ENCODE results near the gene TSPAN9.

The TSPAN9 gene

GRCh38 chr12:3128498-3129293, 51.5 kb downstream of the TSPAN9 start:
- DNase-seq = no peak

- no peak for DNase-seq
Observed at GRCh38 chr12:3129301-3130056, 52.3 kb downstream of the TSPAN9 start.

- DNase-seq = no peak
Observed at GRCh38 chr12:3130057-3130830, 53.1 kb downstream of the TSPAN9 start.

GRCh38 chr12:3131129-3131528, 54.0 kb downstream of the TSPAN9 start:
- no peak for DNase-seq

- no peak for DNase-seq
Observed at GRCh38 chr12:3132636-3133404, 55.6 kb downstream of the TSPAN9 start.

- DNase-seq = no peak
Observed at GRCh38 chr12:3133405-3133783, 56.2 kb downstream of the TSPAN9 start.

GRCh38 chr12:3134126-3134525, 56.9 kb downstream of the TSPAN9 start:
- DNase-seq = no peak

- DNase-seq = no peak
Observed at GRCh38 chr12:3134526-3135135, 57.5 kb downstream of the TSPAN9 start.

GRCh38 chr12:3135522-3136461, 58.6 kb downstream of the TSPAN9 start:
- DNase-seq = peak; percentile 58

GRCh38 chr12:3136641-3137267, 59.6 kb downstream of the TSPAN9 start:
- DNase-seq = no peak

GRCh38 chr12:3137268-3137781, 60.1 kb downstream of the TSPAN9 start:
- DNase-seq = no peak

GRCh38 chr12:3137814-3138445, 60.8 kb downstream of the TSPAN9 start:
- no peak for DNase-seq

GRCh38 chr12:3138941-3139511, 61.8 kb downstream of the TSPAN9 start:
- no peak for DNase-seq

GRCh38 chr12:3139760-3140159, 62.6 kb downstream of the TSPAN9 start:
- DNase-seq = no peak

- no peak for DNase-seq
Observed at GRCh38 chr12:3140284-3140683, 63.1 kb downstream of the TSPAN9 start.

- no peak for DNase-seq
Observed at GRCh38 chr12:3141339-3142321, 64.5 kb downstream of the TSPAN9 start.

GRCh38 chr12:3142386-3142785, 65.2 kb downstream of the TSPAN9 start:
- no peak for DNase-seq

GRCh38 chr12:3144495-3144894, 67.3 kb downstream of the TSPAN9 start:
- DNase-seq = no peak

All from NCI-H345 (cell line).